ENCODE results near the gene B4GALT1.
A peak's percentile ranks its signal among the peaks of the same experiment; 100 is the strongest.

Gene B4GALT1, protein sequence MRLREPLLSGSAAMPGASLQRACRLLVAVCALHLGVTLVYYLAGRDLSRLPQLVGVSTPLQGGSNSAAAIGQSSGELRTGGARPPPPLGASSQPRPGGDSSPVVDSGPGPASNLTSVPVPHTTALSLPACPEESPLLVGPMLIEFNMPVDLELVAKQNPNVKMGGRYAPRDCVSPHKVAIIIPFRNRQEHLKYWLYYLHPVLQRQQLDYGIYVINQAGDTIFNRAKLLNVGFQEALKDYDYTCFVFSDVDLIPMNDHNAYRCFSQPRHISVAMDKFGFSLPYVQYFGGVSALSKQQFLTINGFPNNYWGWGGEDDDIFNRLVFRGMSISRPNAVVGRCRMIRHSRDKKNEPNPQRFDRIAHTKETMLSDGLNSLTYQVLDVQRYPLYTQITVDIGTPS

DNA sequence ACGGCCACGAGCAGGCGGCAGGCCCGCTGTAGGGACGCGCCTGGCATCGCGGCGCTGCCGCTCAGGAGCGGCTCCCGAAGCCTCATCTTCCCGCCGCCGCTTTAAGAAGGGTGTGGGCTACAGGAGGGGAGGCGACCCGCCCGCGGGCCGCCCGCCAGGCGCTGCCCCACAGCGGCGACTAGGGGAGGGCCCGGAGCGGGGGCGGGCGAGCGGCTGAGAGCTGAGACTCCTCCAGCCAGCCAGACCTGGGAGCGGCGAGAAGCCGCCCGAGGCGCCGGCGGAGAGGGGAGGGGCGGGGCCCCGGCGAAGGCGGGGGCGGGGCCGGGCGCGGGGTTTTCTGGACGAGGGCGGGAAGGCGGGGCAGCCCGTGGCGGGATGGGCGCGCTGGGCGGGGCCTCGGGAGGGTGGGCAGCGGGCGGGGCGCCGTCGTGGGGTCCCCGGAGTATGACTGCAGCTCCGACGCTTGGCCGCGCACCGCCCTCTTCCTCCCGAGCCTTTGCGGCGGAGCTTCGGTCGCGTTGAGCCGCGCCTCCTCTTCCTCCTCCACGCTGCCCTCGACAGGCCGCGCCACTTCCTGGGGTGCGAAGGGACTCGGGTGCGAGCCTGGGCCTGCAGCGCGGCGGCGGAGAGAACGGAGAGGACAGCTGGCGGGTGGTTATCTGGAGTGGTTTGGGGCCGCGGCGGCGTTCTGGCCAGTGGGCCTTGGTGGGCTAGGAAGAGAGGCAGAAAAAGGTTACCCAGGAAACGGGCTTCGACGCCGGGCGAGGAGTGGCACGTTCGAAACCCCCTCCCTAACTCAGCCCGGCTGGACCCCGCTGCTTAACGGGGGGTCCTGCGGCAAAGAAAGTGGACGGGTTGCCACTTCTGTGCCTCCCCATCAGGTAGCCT lies at the start of gene B4GALT1:
Gene B4GALT1, minus strand, starts transcription at position 253 of the 888 bp plus-strand sequence. Its CDS starts 167 bp downstream, at position 86.
- peak; percentile 65 for DNase-seq (ENCODE audit: low spot score)

DNA sequence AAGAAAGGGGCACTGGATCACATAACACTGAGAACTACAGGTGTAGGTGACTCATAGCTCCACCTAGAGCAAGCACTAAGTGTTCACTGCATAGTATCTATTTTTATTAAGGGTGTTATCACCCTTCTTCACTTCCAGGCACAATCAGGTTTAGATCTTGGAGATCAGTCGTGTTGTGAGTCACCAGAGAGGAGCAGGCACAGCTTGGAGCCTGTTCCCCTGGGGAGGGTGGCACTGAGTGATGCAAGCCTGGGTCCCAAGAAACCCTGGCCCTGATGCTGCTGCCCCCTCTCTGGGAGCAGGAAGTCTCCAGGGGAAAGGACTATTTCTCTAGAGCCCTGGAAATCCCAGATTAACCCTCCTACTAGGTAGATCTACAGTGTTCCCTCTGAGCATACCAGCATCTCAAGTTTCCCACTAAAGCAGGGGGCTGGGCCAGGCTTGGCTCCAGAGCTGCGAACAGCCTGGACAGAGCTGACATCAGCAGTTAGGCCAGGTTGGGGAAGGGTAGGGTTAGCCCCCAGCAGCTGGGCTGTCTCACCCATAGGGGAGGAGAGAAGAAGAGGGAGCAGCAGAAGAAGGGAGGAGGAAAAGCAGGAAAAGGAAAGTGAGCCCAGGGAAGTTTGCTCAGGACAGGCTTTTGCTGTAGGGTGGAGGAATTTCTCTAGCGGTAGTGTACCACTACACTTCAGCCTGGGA lies 44.7 kb upstream of the B4GALT1 start:
- DNase-seq (ENCODE audit: low spot score), result no peak

DNA sequence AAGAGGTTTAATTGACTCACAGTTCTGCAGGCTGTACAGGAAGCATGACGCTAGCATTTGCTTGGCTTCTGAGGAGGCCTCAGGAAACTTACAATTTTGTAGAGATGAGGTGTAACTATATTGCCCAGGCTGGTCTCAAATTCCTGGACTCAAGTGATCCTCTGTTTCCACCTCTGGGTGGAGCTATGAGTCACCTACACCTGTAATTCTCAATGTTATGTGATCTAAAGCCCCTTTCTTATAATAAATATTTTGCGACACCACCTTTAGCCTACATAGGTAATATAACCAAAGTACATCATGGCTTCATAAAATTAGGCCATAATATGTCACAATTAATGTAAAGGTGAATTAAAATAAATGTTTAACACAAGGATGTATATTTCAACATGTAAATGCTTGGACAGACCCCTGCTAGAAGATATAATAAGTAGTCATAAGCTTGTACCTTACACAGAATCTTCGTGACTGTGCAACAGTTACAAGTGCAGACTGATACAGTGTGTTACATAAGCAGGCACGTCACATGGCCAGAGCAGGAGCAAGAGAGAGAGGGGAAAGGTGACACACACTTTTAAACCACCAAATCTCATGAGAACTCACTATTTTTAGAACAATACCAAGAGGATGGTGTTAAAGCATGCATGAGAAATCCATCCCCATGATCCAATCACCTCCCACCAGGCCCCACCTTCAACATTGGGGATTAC lies 43.0 kb upstream of the B4GALT1 start:
- DNase-seq (ENCODE audit: low spot score), result no peak

DNA sequence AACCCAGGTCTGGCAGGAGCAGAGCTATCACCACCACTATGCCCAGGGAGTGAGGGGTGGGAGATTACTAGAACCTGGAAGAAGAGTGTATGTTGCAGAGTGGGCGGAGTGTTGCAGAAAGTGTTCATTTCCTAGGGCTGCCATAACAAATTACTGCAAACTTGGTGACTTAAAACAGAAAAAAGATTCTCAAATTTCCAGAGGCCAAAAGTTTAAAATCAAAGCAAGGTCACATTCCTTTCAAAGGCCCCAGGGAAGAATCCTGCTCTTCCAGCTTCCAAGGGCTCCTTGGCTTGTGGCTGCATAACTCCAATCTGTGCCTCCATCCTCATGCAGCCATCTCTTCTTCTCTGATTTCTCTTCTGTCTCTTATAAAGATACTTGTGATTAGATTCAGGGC lies 42.3 kb upstream of the B4GALT1 start:
- DNase-seq (ENCODE audit: low spot score), result no peak

DNA sequence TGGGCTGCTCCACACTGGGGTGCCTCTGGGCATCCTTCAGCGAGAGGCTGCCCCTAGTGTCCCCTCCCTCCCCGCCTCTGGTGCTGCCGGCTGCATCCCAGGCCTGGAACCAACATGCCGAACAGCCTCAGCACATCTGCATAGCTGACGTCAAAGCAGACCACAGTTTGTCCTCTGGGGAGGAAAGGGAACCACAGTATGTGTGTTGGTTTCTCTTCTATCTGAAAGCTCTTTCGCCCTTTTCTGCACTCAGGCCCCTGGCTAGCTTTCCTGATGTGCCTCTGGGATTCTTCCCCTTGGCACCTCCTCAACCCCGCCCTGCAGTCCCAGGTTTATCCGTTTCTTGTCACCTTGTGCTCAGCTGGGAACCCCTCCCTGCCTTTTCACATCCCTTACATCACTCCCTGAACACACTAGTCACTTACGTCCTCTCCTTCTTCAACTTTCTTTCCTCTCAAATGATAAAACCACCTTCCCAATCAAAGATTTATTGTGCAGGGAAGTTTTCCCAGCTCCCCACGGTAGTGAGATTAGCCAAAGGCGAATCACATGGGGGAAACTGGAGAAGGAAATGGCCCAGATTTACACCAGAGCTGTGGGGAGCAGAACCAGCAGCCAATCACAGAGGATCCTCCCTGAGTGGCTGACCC lies 35.5 kb upstream of the B4GALT1 start:
- peak; percentile 19 for DNase-seq (ENCODE audit: low spot score)

DNA sequence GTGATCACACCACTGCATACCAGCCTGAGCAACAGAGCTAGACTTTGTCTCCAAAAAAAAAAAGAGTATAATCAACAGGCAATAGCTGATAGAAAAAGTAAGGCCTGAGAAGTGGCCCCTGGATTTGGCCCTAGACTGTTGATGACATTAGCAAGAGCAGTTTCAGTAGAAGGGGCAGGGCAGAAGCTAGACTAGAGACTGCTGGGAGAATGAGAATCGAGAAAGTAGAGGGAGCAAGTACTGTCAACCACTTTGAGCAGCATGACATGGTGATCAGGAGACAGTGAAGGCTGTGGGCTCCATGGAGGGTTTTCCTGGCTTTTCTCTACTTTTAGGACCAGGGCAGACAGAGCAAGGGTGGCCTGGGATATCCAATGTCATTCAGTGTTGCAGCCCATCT lies 34.9 kb upstream of the B4GALT1 start:
- DNase-seq (ENCODE audit: low spot score), result no peak

DNA sequence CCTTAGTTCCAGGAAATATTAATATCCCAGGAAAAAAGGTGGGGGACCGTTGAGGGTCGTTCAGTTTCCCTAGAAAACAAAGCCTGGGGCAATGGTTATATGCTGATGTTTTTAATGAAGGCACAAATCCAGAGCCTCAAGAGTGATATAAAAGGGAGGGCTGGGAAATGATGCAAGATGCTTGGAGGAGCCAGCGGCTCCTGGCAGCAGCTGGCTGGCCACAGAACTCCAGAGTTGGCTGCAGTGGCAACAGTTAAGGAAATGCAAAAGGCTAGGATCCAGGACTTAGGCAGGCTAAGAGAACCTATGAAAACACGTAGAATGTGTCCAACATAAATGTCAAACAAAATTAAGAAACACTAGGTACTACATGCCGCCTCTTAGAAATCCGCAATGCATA lies 31.0 kb upstream of the B4GALT1 start:
- DNase-seq (ENCODE audit: low spot score), result peak; percentile 12

DNA sequence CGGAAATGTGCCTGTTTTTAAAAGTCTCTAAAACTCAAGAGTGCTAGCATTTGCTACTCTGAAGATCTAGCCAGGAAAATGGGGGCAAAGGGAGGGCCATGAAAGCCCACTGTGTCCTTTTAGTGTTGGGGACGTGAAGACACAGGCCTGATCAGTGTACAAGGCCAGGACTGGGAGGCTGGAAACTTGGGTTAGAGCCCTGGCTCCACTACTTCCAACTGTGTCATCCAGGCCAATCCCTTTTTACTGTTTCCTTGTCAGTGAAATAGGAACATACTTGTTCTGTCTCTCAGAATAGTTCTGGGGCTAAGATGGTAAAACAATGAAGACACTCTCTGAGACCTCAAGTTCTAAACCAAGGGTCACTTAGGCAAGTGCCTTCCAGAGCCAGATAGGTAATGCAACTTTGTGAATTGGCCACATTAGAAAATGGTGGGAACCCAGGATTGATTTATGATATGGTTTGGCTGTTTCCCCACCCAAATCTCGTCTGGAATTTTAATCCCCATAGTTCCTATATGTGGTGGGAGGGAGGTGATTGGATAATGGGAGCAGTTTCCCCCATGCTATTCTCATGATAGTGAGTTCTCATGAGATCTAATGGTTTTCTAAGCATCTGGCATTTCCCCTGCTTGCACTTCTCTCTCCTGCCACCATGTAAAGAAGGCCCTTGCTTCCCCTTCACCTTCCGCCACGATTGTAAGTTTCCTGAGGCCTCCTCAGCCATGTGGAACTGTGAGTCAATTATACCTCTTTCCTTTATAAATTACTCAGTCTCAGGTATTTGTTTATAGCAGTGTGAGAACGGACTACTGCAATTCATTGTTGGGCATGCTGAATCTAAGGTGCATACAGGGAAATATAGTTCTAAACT lies 30.4 kb upstream of the B4GALT1 start:
- no peak for DNase-seq (ENCODE audit: low spot score)

DNA sequence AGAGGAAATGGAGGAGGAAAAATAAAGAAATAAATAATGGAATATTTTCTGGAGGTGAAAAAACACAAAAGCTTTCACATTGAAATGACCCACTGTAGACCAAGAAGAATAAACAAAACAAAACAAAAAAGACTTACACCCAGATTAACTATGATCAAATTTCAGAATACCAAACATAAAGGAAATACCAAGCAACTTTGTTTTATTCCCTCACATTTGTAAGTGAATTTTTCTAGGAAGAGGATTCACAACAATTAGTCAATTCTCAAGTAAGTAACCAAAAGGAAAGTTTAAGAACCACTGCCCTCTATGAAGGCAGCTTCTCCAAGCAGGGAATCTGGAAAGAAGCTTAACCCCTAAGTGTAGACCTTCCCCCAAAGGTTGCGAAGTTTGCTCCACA lies 29.6 kb upstream of the B4GALT1 start:
- no peak for DNase-seq (ENCODE audit: low spot score)

DNA sequence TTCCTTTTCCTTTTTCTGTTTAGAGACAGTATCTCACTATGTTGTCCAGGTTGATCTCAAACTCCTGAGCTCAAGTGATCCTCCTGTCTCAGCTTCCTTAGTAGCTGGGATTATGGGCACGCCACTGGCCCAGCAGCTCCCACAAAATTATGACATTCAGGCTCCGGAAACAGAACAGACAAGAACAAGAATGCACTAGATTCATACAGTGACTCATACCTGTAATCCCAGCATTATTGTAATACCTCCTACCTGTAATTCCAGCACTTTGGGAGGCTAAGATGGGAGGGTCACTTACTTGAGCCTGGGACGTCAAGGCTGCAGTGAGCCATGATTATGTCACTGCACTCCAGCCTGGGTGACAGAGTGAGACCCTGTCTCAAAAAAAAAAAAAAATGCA lies 26.7 kb upstream of the B4GALT1 start:
- DNase-seq (ENCODE audit: low spot score), result no peak

DNA sequence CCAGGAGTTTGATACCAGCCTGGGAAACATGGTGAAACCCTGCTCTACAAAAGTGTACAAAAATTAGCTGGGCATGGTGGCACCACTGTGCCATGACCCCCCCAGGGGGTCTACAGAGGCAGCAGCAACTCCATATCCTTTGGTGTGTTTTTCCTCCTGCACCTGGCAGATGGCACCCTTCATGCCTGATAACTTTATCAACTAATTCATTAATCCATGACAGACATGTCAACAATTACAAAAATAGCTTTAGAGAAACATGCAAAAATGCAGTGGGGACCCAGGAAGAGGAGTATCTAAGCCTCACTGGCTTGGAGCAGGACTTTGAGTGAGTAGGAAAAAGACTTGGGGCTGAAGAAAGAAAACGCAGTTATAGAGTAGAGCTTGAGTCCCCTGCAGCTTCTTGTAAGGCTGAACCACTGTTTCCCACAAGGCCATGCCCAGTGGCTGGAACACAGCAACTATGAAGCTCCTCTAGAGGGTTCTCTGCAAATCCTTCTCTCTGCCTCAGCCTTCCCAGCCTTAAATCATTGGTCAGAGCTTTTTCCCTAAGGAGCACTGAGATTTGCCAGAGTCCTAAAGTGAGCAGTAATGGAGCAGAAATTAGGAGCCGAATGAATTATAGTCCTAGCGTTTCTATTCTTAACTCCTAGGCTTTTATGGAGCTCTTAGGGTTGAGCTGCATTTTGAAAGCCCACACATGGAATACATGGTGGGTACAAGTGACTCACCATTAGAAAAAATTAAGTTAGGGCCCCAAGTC lies 25.5 kb upstream of the B4GALT1 start:
- no peak for DNase-seq (ENCODE audit: low spot score)

DNA sequence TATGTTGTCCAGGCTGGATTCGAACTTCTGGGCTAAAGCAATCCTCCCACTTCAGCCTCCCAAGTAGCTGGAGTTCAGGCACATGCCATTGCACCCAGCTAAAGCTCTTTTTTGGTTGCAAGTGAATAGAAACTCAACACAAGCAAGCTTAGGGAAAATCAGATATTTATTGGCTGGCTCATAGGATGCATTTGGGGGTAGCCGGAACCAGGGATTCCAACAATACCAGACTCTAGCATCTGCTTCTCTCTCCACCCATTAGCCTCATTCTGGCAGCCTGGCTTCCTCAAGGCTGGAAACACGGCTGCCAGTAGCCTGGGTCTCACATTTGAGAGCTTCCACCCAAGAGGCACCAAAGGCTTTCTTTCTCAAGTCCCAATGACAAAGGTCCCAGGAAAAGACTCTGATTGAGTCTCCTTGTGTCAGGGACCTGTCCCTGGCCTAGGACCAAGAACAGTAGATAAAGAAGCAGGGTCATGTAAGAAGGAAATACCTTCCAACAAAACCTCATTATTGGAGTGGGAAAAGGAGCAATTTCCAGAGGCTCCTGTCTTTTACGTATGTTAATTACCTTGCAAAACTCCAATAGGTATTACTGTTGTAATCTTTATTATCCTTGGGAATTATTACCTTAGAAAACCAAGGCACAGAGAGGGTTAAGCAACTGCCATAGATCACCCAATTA lies 23.0 kb upstream of the B4GALT1 start:
- no peak for DNase-seq (ENCODE audit: low spot score)

DNA sequence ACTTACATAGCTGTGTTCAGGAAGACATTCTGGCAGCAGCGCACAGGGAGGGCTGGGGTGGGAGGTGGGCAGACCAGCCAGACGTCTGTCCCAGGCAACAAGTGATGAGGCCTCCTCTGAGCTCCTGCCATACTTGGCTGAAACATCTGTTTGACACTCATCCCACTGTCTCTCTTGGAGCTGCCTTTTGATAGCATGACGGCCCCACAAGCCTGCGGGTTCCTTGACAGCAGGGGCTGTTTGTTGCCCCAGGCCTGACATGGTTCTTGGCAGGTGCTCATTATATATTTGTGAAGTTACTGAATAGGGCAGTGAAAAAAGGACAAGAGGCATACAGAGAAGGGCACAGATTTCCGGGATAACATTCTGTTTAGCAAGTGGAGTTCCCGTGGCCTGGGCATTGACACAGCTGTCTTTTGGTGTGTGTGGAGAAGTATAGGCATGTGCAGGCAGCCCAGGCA lies 22.2 kb upstream of the B4GALT1 start:
- DNase-seq (ENCODE audit: low spot score), result no peak

DNA sequence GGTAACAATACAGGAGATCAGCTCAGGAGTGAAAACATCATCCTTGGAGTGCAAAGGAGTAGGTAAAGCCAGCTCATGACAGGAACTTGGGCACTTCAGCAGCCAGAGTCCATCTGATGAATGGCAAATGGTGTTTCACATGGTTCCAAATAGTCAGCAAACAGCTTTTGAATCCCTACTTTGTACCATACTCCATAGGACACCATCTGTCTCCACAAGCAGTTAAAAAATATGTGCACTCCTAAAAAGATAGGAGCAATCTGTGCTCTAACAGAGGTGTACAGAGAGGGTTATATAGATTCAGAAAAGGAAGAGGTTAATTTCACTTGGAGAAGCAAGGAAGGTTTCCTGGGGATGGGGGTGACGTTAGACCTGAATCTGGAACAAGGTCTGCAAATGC lies 21.6 kb upstream of the B4GALT1 start:
- DNase-seq (ENCODE audit: low spot score), result no peak

DNA sequence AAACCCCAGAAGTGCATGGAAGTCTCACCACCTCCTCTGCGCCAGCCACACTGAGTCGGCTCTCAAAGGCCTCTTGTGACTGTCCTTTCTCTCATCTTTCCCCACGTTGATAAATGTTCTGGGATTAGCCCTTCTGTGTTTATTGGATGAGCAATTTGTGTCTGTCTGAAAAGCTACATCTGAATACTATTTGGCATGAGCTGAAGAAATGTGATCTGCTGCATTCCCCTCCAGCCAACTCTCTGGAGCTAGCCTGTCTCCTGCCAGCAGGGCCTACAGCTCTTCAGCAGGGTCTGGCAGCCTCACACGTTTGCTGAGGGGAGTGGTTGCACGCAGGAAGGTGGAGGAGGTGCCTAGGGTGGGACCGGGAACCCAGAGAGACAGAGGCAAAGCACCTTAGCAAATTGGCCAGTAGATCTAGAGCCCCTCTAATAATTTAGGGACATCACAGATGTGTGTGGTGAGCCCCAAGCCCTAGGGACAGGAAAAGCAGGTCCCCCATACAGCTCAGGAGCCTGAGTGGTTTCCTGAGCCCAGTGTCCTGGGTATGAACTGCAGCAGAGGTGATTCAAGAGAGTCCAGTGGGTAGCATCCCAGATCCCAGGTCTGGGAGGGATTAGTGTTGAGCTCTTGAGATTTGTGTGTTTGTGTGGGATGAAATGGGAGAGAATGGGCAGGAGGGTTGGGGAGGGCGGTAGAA lies 20.5 kb upstream of the B4GALT1 start:
- no peak for DNase-seq (ENCODE audit: low spot score)

DNA sequence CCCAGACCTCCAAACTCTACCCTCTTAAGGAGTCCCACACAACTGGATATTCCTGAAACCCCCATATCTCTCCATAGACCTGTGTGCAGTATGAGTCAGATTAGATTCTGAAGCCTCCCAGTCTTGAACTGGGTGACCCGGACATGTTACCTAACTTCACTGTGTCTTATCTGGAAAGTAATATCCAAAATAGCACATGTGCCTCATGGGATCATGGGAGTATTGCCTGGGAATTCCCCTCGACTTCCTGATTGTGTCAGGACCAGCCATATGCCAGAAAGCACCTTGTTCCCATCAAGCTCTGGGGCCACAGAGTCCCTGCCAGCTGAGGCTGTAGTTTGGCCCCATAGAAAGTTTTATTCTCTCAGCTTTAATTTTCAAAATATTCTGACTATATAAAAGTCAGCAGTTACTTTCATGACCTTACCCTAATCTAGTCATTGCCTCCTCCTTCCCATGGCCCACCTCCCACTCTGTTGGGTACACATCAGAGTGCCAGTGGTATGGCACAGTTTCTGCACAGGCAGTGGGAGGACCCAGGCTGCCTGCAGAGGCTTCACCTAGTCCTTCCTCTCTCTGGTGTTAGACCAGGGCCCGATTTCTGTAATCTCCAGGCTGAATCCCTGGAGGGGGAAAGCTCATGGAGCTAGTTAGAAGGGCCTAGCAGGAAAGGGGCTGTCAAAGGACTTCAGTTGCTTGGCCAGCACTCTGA lies 19.5 kb upstream of the B4GALT1 start:
- no peak for DNase-seq (ENCODE audit: low spot score)

DNA sequence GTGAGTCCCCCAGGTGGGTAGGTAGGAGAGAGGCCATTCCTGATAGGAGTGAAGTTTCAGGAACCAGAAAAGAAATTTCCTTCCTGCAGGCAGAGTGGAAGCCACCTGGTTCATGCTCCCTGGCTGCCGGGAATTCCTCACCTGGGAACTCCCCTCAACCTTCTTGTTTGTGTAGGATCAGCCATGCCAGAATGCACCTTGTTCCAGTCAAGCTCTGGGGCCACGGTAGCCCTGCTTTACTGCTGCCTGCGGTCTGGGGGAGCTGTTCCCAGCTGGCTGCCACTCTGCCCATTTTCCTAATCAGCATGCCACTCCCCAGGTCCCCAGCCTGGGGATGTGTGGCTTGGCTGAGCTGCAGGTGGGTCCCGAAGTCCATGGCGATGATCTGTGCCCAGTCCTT lies 18.7 kb upstream of the B4GALT1 start:
- no peak for DNase-seq (ENCODE audit: low spot score)

DNA sequence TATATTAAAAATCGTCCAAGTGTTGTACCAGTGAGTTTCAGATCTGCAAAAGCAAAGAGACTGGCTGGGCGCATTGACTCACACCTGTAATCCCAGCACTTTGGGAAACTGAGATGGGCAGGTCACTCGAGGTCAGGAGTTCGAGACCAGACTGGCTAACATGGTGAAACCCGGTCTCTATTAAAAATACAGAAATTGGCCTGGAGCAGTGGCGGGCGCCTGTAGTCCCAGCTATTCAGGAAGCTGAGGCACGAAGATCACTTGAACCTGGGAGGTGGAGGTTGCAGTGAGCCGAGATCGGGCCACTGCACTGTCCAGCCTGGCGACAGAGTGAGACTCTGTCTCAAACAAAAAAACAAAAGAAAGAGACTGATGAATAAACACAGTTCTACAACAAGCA lies 18.3 kb upstream of the B4GALT1 start:
- no peak for DNase-seq (ENCODE audit: low spot score)
